Articular chondrocyte of knee joint (primary cell): ENCODE results near the gene C10orf62. TPM values are rescaled to one million over a fixed set of nuclear protein-coding genes. Genes with fewer than 3 reads are reported as not detected.

Experiments used
- total RNA-seq: library from RNA; depleted of rRNA; stranded (reverse); fragments of >200 nt; gene quantifications from 2 replicates; pipeline ENCODE4 v1.2.3, GENCODE V29; 2012

The C10orf62 gene, protein sequence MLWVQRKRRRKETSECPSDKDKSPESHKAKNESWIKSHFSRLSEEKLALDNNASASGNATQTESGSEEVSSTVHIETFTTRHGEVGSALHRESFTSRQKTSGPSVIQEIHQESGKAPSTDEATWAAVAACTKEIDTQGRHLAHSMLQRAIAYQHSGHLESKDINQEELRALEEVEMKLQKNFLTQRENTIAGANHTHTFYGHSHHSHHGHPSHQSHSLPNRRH
- 0.32 and 0.52 TPM in 2 replicates for total RNA-seq

DNA sequence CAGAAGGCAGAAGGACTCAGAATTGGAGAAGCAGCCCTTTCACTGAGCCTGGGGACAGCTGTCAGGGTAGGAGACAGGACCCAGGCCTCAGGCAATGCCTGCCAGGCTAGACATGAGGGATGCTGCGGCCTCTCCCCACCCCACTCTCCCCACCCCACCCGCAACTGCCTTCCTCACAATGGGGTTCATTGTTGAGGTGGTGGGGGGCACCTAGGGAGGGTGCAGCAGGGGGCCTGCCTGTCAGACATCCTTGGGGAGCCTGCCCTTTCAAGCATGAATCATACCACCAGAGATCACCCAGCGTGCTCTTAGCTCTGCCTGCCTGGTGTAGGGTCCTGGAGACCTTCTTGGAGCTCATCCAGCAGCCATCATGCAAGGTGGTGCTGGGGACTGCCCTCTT, at the start of gene C10orf62:
C10orf62 (plus strand) TSS at position 243 of the 400 bp plus-strand sequence. CDS start 177 bp downstream, outside the sequence.

DNA sequence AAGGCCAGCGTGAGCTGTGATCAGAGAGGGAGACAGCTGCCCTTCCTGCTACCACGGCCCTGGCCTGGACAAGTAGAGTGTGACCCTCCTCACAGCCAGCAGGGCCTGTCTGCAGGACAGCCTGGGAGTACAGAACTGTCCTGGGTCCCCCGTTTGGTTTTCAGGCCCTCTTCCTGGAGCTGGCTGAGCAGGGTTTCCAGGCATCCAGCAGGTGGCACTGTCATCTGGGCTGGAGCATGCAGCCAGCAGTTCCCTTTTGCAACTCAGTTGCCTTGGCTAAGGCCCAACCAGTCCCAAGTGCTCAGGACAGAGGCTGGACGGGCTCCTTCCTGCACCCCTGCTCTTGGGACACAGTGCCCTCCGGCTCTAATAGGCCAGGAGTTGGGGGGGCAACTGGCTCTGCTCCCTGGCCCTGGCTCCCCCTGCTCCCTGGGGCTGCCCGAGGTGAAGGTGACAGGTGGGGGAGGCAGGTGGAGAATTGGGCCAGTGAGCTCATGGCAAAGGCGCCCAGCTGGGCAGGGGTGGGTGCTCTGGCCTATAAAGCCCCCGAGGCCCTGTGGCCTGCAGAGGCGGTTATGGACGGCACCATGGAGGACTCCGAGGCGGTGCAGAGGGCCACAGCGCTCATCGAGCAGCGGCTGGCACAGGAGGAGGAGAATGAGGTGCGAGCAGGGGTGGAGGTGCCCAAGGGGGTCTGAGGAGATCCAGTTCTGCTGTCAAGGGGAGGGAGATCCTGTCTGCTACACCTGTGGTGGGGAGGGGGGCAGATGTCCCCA, 17.1 kb upstream of the C10orf62 start, which contains the start of gene ANKRD2:
ANKRD2 (plus strand) TSS at position 566 of the 776 bp plus-strand sequence; CDS start at position 576, 10 bp downstream.

GRCh38 chr10:97584060-97584797, 5.3 kb upstream of the C10orf62 start, which contains the start of gene HOGA1:
Gene HOGA1, plus strand, starts transcription at chr10:97584389. Its CDS starts 315 bp downstream, at chr10:97584704.

GRCh38 chr10:97632949-97633884, 43.7 kb downstream of the C10orf62 start, which contains the start of gene MORN4:
Gene MORN4, minus strand, starts transcription at chr10:97633500. Its CDS starts 13,847 bp downstream, at chr10:97619653.

GRCh38 chr10:97640174-97640867, 50.8 kb downstream of the C10orf62 start, which contains the start of gene PI4K2A:
Gene PI4K2A, plus strand, starts transcription at chr10:97640671. Its CDS starts 72 bp downstream, at chr10:97640743.

Other genes with a start within 250 kb of the C10orf62 start
- gene RRP12, start 188.4 kb upstream of the C10orf62 start, total RNA-seq: 14.0 and 15.2 TPM in 2 replicates
- 524 and 551 TPM in 2 replicates for gene PGAM1, start 163.5 kb upstream of the C10orf62 start, total RNA-seq
- gene EXOSC1, start 143.7 kb upstream of the C10orf62 start, total RNA-seq: 36.5 and 44.2 TPM in 2 replicates
- 45.9 and 46.9 TPM in 2 replicates for gene ZDHHC16, start 143.5 kb upstream of the C10orf62 start, total RNA-seq
- gene MMS19, start 91.3 kb upstream of the C10orf62 start, total RNA-seq: 56.3 and 57.9 TPM in 2 replicates
- gene UBTD1, start 90.8 kb upstream of the C10orf62 start, total RNA-seq: 14.0 and 16.1 TPM in 2 replicates
- 0.86 and 1.0 TPM in 2 replicates for gene ANKRD2, start 16.9 kb upstream of the C10orf62 start, total RNA-seq
- gene HOGA1, start 5.3 kb upstream of the C10orf62 start, total RNA-seq: 5.0 and 6.5 TPM in 2 replicates
- gene MORN4, start 43.8 kb downstream of the C10orf62 start, total RNA-seq: 4.3 and 6.1 TPM in 2 replicates
- gene PI4K2A, start 51.0 kb downstream of the C10orf62 start, total RNA-seq: 25.5 and 28.8 TPM in 2 replicates
- gene AVPI1, start 97.5 kb downstream of the C10orf62 start, total RNA-seq: 62.7 and 97.2 TPM in 2 replicates
- 57.7 and 68.2 TPM in 2 replicates for gene MARVELD1, start 124.0 kb downstream of the C10orf62 start, total RNA-seq
- 17.0 and 17.4 TPM in 2 replicates for gene ZFYVE27, start 147.4 kb downstream of the C10orf62 start, total RNA-seq
- not detected in 2 replicates for gene SFRP5, start 182.3 kb downstream of the C10orf62 start, total RNA-seq